ENCODE data around the gene STARD3NL.

DNA sequence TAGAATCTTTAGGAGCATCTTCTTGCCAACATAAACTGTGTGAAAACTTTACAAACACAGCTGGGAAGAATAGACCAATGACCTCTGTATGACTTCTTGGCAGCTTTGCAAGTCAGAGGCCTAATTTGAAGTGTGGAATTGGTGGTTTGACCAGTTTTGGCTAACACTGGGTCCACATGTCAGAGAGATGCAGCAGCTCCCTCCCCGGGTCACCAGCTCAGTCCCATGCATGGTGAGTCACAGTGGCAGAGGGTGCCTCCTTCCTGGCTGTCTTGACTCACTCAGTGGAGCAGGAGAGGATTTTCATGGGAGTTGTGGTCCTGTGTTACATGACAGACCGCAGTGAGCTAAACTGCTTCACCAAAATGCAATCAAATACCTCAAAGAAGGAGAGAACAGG lies 8.2 kb upstream of the STARD3NL start:
- TF ChIP-seq, protein P1, sequence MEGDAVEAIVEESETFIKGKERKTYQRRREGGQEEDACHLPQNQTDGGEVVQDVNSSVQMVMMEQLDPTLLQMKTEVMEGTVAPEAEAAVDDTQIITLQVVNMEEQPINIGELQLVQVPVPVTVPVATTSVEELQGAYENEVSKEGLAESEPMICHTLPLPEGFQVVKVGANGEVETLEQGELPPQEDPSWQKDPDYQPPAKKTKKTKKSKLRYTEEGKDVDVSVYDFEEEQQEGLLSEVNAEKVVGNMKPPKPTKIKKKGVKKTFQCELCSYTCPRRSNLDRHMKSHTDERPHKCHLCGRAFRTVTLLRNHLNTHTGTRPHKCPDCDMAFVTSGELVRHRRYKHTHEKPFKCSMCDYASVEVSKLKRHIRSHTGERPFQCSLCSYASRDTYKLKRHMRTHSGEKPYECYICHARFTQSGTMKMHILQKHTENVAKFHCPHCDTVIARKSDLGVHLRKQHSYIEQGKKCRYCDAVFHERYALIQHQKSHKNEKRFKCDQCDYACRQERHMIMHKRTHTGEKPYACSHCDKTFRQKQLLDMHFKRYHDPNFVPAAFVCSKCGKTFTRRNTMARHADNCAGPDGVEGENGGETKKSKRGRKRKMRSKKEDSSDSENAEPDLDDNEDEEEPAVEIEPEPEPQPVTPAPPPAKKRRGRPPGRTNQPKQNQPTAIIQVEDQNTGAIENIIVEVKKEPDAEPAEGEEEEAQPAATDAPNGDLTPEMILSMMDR (IDR thresholded peaks at IDR 0.05; ENCODE audit: borderline replicate concordance, extremely low read depth, low read length, poor library complexity, severe bottlenecking), result no peak
- TF ChIP-seq EZH2 (IDR thresholded peaks at IDR 0.05; ENCODE audit: borderline replicate concordance, low read depth, low read length, severe bottlenecking), result no peak
